Bronchial smooth muscle cell (primary cell): ENCODE data around the gene TCEAL2. TPM values are rescaled to one million over a fixed set of nuclear protein-coding genes. Genes with fewer than 3 reads are reported as not detected.

Experiments used
- total RNA-seq: library from RNA; depleted of rRNA; stranded (reverse); fragments of >200 nt; gene quantifications from 2 replicates; pipeline ENCODE4 v1.2.1, GENCODE V29; 2014

Gene TCEAL2
- 0.16 TPM in 1 of 2 replicates, not detected in the other for total RNA-seq

DNA sequence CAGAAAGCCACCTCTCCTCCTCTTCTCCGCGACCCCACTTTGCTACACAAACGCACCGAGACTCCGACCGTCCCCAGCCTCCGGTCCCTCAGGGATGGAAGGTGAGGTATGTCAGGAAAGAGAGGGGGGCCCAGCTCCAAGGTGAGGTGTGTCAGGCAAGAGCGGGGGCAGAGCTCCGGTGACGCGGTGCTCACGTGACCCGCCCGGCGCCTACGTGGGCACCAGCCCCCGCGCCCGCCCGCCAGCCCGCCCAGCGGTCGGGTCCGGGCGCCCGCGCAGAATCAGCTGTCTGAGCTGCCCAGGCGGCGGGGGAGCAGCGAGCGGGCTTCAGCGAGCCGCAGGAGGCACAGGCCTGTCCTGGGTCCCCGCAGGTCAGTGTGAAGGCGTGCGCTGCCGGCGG, at the start of gene TCEAL2:
Gene TCEAL2, plus strand, starts transcription at position 244 of the 400 bp plus-strand sequence. CDS start 1,152 bp downstream, outside the sequence.

GRCh38 chrX:102142274-102142673, 16.8 kb downstream of the TCEAL2 start, which contains the start of gene TCEAL6:
Gene TCEAL6, minus strand, starts transcription at chrX:102142481.

GRCh38 chrX:102155806-102156179, 30.3 kb downstream of the TCEAL2 start, which contains the start of gene BEX5:
Gene BEX5, minus strand, starts transcription at chrX:102155977. Its CDS starts 1,712 bp downstream, at chrX:102154265.

Other genes starting within 250 kb of the TCEAL2 start
- under 0.01 TPM in 2 replicates for gene ZMAT1, start 193.7 kb upstream of the TCEAL2 start, total RNA-seq
- not detected in 2 replicates for gene TCEAL6, start 16.8 kb downstream of the TCEAL2 start, total RNA-seq
- not detected in 2 replicates for gene BEX5, start 30.3 kb downstream of the TCEAL2 start, total RNA-seq
- not detected in 2 replicates for gene TCP11X1, start 89.6 kb downstream of the TCEAL2 start, total RNA-seq
- not detected in 2 replicates for gene NXF2, start 121.5 kb downstream of the TCEAL2 start, total RNA-seq